A549 (cell line): ENCODE measurements around the gene CTDSPL. TPM values are rescaled to one million over a fixed set of nuclear protein-coding genes. Genes with fewer than 3 reads are reported as not detected.

Experiments used
- ATAC-seq, 2 experiments: fragments of 200-7000 bp in 1 of 2; fragments of >200 bp in 1 of 2; cut with Nextera tagmentation in 1 of 2; cut with Tn5 transposase in 1 of 2; 3 replicates each; pipeline versions ENCODE4 v1.8.0 to v1.9.1; 2018 to 2020; ENCODE audit warnings: mild to moderate bottlenecking in 1 of 2, moderate library complexity in 1 of 2
- CTCF ChIA-PET: fragments of 300-600 bp; sonication (Branson Sonifier 250); formaldehyde crosslinking; extraction: SDS; loops from one replicate; lab custom pipeline; 2021; ENCODE audit warnings: antibody characterized with exemption, inconsistent platforms; lab: Yijun Ruan, JAX
- POLR2A ChIA-PET: fragments of 350-600 bp; formaldehyde crosslinking; extraction: SDS; loops from one replicate; lab custom pipeline; 2021; ENCODE audit warnings: antibody characterized with exemption, inconsistent platforms; lab: Yijun Ruan, JAX
- DNase-seq, 2 experiments: peaks; one replicate each; pipeline versions ENCODE4 v3.0.0 to v3.0.0-alpha.2; 2011 to 2016; ENCODE audit warnings: low read depth in 1 of 2, low spot score in 1 of 2
- FAIRE-seq: peaks from 2 replicates; lab custom pipeline; 2011; peaks lifted over from hg19 to GRCh38; lab: Jason Lieb, UNC
- H3K27ac ChIP-seq, 2 experiments: fragments of >200 bp; sonication (Bioruptor Twin); formaldehyde crosslinking; 3 replicates each; pipeline ENCODE4 v1.5.1; 2016 to 2017
- H3K4me1 ChIP-seq: fragments of >200 bp; sonication (Bioruptor Twin); formaldehyde crosslinking; 3 replicates; pipeline ENCODE4 v1.6.1; 2016
- H3K4me2 ChIP-seq: fragments of >200 bp; sonication (Bioruptor Twin); formaldehyde crosslinking; 3 replicates; pipeline ENCODE4 v1.6.1; 2016
- H3K4me3 ChIP-seq: fragments of >200 bp; sonication (Bioruptor Twin); formaldehyde crosslinking; 3 replicates; pipeline ENCODE4 v1.5.1; 2016
- H3K9me3 ChIP-seq: fragments of >200 bp; sonication (Bioruptor Twin); formaldehyde crosslinking; 3 replicates; pipeline ENCODE4 v1.6.1; 2016
- ATOH8 ChIP-seq: fragments of 250-450 bp; sonication (Bioruptor Pico); IDR thresholded peaks from 2 replicates; pipeline ENCODE4 v1.5.0; 2020; ENCODE audit warnings: low read depth, mild to moderate bottlenecking, moderate library complexity
- CEBPB ChIP-seq, 2 experiments: fragments of >200 bp in 1 of 2; sonication (Bioruptor Twin) in 1 of 2; formaldehyde crosslinking in 1 of 2; IDR thresholded peaks; 2 replicates each; pipeline ENCODE4 v1.6.1; 2012 to 2016
- CHD2 ChIP-seq: fragments of 150-350 bp; IDR thresholded peaks from 2 replicates; pipeline ENCODE4 v1.6.1; 2014; ENCODE audit warnings: low read length; ENCODE audit not compliant: partially characterized antibody
- FOSB ChIP-seq: fragments of 250-450 bp; sonication (Bioruptor Pico); IDR thresholded peaks from 2 replicates; pipeline ENCODE4 v1.5.0; 2020; ENCODE audit warnings: mild to moderate bottlenecking, moderate library complexity
- FOXS1 ChIP-seq: fragments of 250-450 bp; sonication (Bioruptor Pico); IDR thresholded peaks from 2 replicates; pipeline ENCODE4 v1.5.0; 2020; ENCODE audit warnings: mild to moderate bottlenecking, moderate library complexity
- GATA3 ChIP-seq: IDR thresholded peaks from 2 replicates; pipeline ENCODE4 v1.6.1; 2012; ENCODE audit warnings: borderline replicate concordance
- HMGXB4 ChIP-seq: fragments of 250-450 bp; sonication (Bioruptor Pico); IDR thresholded peaks from 2 replicates; pipeline ENCODE4 v1.5.0; 2021; ENCODE audit warnings: mild to moderate bottlenecking, moderate library complexity, borderline replicate concordance
- HOXB13 ChIP-seq: fragments of 250-450 bp; sonication (Bioruptor Pico); IDR thresholded peaks from 2 replicates; pipeline ENCODE4 v1.5.0; 2020; ENCODE audit warnings: low read depth, mild to moderate bottlenecking, moderate library complexity
- HOXB5 ChIP-seq: fragments of 250-450 bp; sonication (Bioruptor Pico); IDR thresholded peaks from 2 replicates; pipeline ENCODE4 v1.5.0; 2020; ENCODE audit warnings: mild to moderate bottlenecking, moderate library complexity
- MAFK ChIP-seq: fragments of 450-650 bp; IDR thresholded peaks from 2 replicates; pipeline ENCODE4 v1.6.1; 2014; ENCODE audit not compliant: partially characterized antibody
- MAZ ChIP-seq: fragments of 150-350 bp; IDR thresholded peaks from 2 replicates; pipeline ENCODE4 v1.6.1; 2014; ENCODE audit warnings: antibody characterized with exemption, low read depth, low read length, borderline replicate concordance
- NFE2L2 ChIP-seq: fragments of 150-350 bp; conservative IDR thresholded peaks from 2 replicates; pipeline ENCODE4 v1.6.1; 2014; ENCODE audit warnings: low read length
- NPAS2 ChIP-seq: fragments of 250-450 bp; sonication (Bioruptor Pico); IDR thresholded peaks from 2 replicates; pipeline ENCODE4 v1.8.0; 2022; ENCODE audit warnings: mild to moderate bottlenecking, moderate library complexity, borderline replicate concordance
- NR3C1 ChIP-seq: fragments of >200 bp; sonication (Bioruptor Twin); formaldehyde crosslinking; IDR thresholded peaks from 3 replicates; pipeline ENCODE4 v1.6.1; 2017
- POLR2A ChIP-seq: IDR thresholded peaks from 2 replicates; pipeline ENCODE4 v1.6.1; 2012; ENCODE audit warnings: mild to moderate bottlenecking, low read length
- RCOR1 ChIP-seq: fragments of 150-350 bp; IDR thresholded peaks from 2 replicates; pipeline ENCODE4 v1.6.1; 2014; ENCODE audit warnings: antibody characterized with exemption, low read length, low read depth
- REST ChIP-seq: fragments of 200-600 bp; sonication (generic); IDR thresholded peaks from 2 replicates; pipeline ENCODE4 v1.6.1; 2016; ENCODE audit warnings: antibody characterized with exemption, mild to moderate bottlenecking, moderate library complexity
- RFX5 ChIP-seq: fragments of 450-650 bp; IDR thresholded peaks from 2 replicates; pipeline ENCODE4 v1.7.1; 2014; ENCODE audit warnings: antibody characterized with exemption, mild to moderate bottlenecking, moderate library complexity
- RNF2 ChIP-seq: fragments of 200-600 bp; sonication (generic); IDR thresholded peaks from 2 replicates; pipeline ENCODE4 v1.6.1; 2016; ENCODE audit warnings: low read depth, mild to moderate bottlenecking, antibody characterized with exemption, moderate library complexity, borderline replicate concordance
- TP53 ChIP-seq: fragments of 250-450 bp; sonication (Bioruptor Pico); IDR thresholded peaks from 2 replicates; pipeline ENCODE4 v1.5.0; 2021; ENCODE audit warnings: mild to moderate bottlenecking, moderate library complexity
- ZC3H11A ChIP-seq: fragments of 450-650 bp; IDR thresholded peaks from 2 replicates; pipeline ENCODE4 v1.6.1; 2014; ENCODE audit warnings: antibody characterized with exemption, mild to moderate bottlenecking
- WGBS: methylation state at CpG from one replicate; pipeline ENCODE4 v1.1.6; 2017; ENCODE audit errors: missing lambda C conversion rate; 5-methylcytosine and 5-hydroxymethylcytosine counted together
- polyA plus RNA-seq, 4 experiments: library from polyadenylated mRNA; depleted of rRNA in 3 of 4; stranded (reverse); fragments of >200 nt; fragmentation: RNase III in 1 of 4; extraction: RNeasy Plus Mini Kit Qiagen cat#74134 plus additional on column Dnase treatment in 1 of 4; gene quantifications; 2 replicates in 3 of 4; 3 replicates in 1 of 4; pipeline ENCODE4 v1.2.3, GENCODE V29; 2011 to 2017

Gene CTDSPL
- polyA plus RNA-seq, 2 of the 4 experiments (the other 2 are of a cell fraction) = 9.9 to 35.1 TPM

GRCh38 chr3:38008971-38009580, 147.4 kb downstream of the CTDSPL start (continued):
- TF ChIP-seq HOXB13 (CRISPR knock-in tag) (no peak), HMGXB4 (CRISPR knock-in tag) (no peak)

GRCh38 chr3:38009807-38010591, 148.3 kb downstream of the CTDSPL start:
- ATAC-seq (no peak), DNase-seq (no peak), FAIRE-seq (no peak)
- CTCF ChIA-PET = interaction anchor here (0.6 to 1.7 kb wide), 2 partner anchors 13 to 107 kb away, joined by 3 to 4 read pairs; no protein-coding TSS in a partner anchor
- 86% methylated on average over 11 of the region's 27 CpGs for WGBS
- H3K4me3 ChIP-seq = no peak overlapping the region
- no peak overlapping the region for H3K4me2 ChIP-seq
- TF ChIP-seq GATA3 = no peak
- TF ChIP-seq RNF2 = no peak
- TF ChIP-seq MAFK = no peak
- no peak for TF ChIP-seq MAZ
- TF ChIP-seq HOXB5 (CRISPR knock-in tag) = no peak
- no peak for TF ChIP-seq NR3C1
- no peak for TF ChIP-seq CHD2
- no peak for TF ChIP-seq RFX5
- no peak for TF ChIP-seq CEBPB (IDR thresholded peaks at IDR 0.05)
- no peak for TF ChIP-seq NPAS2
- TF ChIP-seq FOXS1 (CRISPR knock-in tag) = no peak
- TF ChIP-seq FOSB (CRISPR knock-in tag) = no peak
- TF ChIP-seq ATOH8 (CRISPR knock-in tag) = no peak
- no peak for TF ChIP-seq REST
- TF ChIP-seq, all 56 proteins: peak for 0
- POLR2A ChIA-PET = no interaction called here
- no peaks in the 10 kb centered on the region for H3K9me3 ChIP-seq
- no peak overlapping the region for H3K27ac ChIP-seq
- no peaks in the 10 kb centered on the region for H3K4me1 ChIP-seq

- H3K9me3 ChIP-seq = peaks cover under 1% of the 10 kb centered on the region; the same call in 1 of the 3 replicates
- ChIA-PET POLR2A (no interaction called here), CTCF (interaction anchor here (0.8 to 1.7 kb wide), 3 partner anchors 9 to 106 kb away, joined by 3 to 4 read pairs (median 4); no protein-coding TSS in a partner anchor)
- no peaks in the 10 kb centered on the region for H3K4me1 ChIP-seq
- no peak overlapping the region for H3K27ac ChIP-seq
- H3K4me3 ChIP-seq = no peak overlapping the region
- FAIRE-seq (no peak), DNase-seq (no peak), ATAC-seq (no peak)
- TF ChIP-seq RCOR1 (no peak), GATA3 (no peak), MAFK (no peak), NR3C1 (no peak), NFE2L2 (no peak), HOXB13 (CRISPR knock-in tag) (no peak), ZC3H11A (no peak), POLR2A (no peak), TP53 (CRISPR knock-in tag) (no peak)
- 43% methylated on average over 4 of the region's 21 CpGs for WGBS
- no peak overlapping the region for H3K4me2 ChIP-seq
Observed at GRCh38 chr3:38011111-38011510, 149.4 kb downstream of the CTDSPL start.
